Measurements from ENCODE around the gene OIP5. TPM values are rescaled to one million over a fixed set of nuclear protein-coding genes. Genes with fewer than 3 reads are reported as not detected.

OIP5 gene
- total RNA-seq, 1 donor from 2014 or later, result 0.62 TPM

DNA sequence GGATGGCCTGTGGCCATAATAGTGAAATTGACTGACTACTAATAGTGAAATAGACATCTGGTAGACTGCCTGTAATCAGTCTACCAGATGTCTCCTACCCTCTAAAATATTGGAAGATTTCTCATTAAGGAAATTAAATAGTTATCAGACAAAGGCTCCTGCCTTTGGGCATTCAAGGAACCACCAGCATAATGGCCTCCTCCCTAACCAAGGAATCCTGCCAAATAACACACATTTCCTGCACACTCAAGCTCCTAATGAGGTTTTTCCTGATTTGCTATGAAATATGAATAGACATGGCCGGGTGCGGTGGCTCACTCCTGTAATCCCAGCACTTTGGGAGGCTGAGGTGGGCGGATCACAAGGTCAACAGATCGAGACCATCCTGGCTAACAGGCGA is 14.8 kb upstream of the OIP5 start:
- Mint-ChIP-seq H3K4me1 (no peaks in the 10 kb centered on the region), H3K27me3 (no peaks in the 10 kb centered on the region), H3K36me3 (ENCODE audit: low read depth) (peaks cover 9% of the 10 kb centered on the region), H3K27ac (no peak overlapping the region), H3K4me3 (no peak overlapping the region), H3K9me3 (no peaks in the 10 kb centered on the region)
- DNase-seq, result no peak
- TF ChIP-seq, protein P1, sequence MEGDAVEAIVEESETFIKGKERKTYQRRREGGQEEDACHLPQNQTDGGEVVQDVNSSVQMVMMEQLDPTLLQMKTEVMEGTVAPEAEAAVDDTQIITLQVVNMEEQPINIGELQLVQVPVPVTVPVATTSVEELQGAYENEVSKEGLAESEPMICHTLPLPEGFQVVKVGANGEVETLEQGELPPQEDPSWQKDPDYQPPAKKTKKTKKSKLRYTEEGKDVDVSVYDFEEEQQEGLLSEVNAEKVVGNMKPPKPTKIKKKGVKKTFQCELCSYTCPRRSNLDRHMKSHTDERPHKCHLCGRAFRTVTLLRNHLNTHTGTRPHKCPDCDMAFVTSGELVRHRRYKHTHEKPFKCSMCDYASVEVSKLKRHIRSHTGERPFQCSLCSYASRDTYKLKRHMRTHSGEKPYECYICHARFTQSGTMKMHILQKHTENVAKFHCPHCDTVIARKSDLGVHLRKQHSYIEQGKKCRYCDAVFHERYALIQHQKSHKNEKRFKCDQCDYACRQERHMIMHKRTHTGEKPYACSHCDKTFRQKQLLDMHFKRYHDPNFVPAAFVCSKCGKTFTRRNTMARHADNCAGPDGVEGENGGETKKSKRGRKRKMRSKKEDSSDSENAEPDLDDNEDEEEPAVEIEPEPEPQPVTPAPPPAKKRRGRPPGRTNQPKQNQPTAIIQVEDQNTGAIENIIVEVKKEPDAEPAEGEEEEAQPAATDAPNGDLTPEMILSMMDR (IDR thresholded peaks at IDR 0.05), result no peak
- ChIA-PET POLR2A (no interaction called here), CTCF (no interaction called here)
- ATAC-seq (ENCODE audit: low read depth), result no peak
- intact Hi-C loops (cut with micrococcal nuclease), result no loop called here

DNA sequence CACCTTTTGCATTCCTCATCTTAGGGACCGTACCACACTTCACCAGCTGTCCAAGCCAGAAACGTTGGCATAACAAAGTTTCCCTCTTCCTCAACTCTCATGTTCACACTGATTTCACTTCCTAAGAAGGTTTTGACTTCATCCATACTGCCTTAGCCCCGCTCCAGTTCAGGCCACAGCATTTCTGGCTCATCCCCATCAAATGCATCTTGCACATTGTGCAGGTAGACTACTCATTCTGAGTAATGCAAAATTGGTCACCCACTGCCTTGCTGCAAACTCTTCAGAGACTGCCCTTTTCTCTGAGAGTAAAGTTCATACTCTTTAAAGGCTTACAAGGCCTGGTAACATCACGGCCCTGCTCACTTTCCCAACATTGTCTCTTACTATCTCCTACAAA is 9.1 kb upstream of the OIP5 start:
- TF ChIP-seq, protein P1 (IDR thresholded peaks at IDR 0.05), result no peak
- ATAC-seq (ENCODE audit: low read depth) (no peak), DNase-seq (no peak)
- no peak overlapping the region for H3K4me3 Mint-ChIP-seq
- peaks cover 5% of the 10 kb centered on the region for H3K4me1 Mint-ChIP-seq
- peaks cover 2% of the 10 kb centered on the region for H3K36me3 Mint-ChIP-seq (ENCODE audit: low read depth)
- ChIA-PET CTCF (no interaction called here), POLR2A (no interaction called here)
- H3K9me3 Mint-ChIP-seq, result no peaks in the 10 kb centered on the region
- intact Hi-C loops (cut with micrococcal nuclease), result no loop called here
- no peaks in the 10 kb centered on the region for H3K27me3 Mint-ChIP-seq
- no peak overlapping the region for H3K27ac Mint-ChIP-seq

DNA sequence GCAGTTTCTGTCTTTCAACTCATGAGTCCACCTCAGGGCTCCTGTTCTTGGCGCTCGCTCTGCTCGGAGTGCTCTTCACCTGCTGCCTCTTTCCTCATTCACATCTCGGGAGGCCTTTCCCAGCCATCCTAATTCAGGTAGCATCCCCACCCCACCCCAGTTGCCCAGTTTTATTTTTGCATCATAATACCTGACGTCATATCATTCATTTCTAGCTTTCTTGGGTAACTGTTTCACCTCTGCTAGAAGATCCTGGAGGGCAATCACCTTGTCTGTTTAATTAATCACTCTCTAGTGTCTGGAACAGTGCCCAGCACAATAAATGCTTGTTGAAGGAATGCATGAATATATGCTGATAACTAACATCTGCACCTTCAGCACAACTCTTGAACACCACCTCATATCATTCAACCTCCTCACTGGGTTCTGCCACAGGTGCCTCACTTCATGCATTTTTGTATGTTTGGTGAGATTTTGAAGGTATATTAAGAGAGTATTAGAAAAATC is 7.9 kb upstream of the OIP5 start:
- no peak overlapping the region for H3K4me3 Mint-ChIP-seq
- ChIA-PET POLR2A (no interaction called here), CTCF (no interaction called here)
- peaks cover 8% of the 10 kb centered on the region for H3K4me1 Mint-ChIP-seq
- DNase-seq (no peak), ATAC-seq (ENCODE audit: low read depth) (no peak)
- intact Hi-C loops (cut with micrococcal nuclease), result no loop called here
- TF ChIP-seq, protein P1 (IDR thresholded peaks at IDR 0.05), result no peak
- peaks cover 2% of the 10 kb centered on the region for H3K36me3 Mint-ChIP-seq (ENCODE audit: low read depth)
- no peak overlapping the region for H3K27ac Mint-ChIP-seq
- H3K9me3 Mint-ChIP-seq, result no peaks in the 10 kb centered on the region
- H3K27me3 Mint-ChIP-seq, result no peaks in the 10 kb centered on the region

DNA sequence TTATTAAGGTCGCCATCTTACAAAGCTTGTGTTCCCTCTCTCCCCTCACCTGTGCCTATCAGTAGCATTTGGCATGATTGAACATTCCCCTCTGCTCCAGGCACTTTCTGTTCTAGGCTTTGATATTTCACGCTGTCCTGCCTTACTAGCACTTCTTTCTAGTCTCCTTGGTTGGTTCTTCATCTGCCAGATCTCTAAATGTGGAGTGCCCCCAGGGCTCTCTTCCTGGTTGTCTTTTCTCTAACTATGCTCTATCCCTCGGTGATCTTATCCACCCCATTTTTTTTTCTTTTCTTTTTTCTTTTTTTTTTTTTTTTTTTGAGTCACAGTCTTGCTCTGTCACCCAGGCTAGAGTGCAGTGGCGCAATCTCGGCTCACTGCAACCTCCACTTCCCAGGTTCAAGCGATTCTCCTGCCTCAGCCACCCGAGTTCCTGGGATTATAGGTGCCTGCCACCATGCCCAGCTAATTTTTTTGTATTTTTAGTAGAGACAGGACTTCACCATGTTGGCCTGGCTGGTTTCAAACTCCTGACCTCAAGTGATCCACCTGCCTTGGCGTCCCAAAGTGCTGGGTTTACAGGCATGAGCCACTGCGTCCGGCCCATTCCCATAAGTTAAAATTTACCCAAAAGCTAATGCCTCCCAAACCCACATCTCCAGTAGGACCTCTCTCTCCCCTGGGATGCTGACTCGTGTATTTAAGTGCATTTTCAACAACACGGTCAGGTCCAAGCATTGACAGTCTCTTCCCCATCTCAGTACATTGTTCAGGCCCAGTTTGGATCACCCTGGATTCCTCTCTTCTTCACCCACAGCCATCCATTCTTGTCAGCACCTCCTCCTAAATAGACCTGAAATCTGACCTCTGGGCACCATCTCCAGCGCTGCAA is 5.5 kb upstream of the OIP5 start:
- Mint-ChIP-seq H3K27ac (no peak overlapping the region), H3K27me3 (no peaks in the 10 kb centered on the region), H3K36me3 (ENCODE audit: low read depth) (peaks cover 3% of the 10 kb centered on the region), H3K4me1 (peaks cover 23% of the 10 kb centered on the region), H3K4me3 (no peak overlapping the region), H3K9me3 (no peaks in the 10 kb centered on the region)
- DNase-seq (no peak), ATAC-seq (ENCODE audit: low read depth) (no peak)
- CTCF ChIA-PET, result no interaction called here
- TF ChIP-seq, protein P1 (IDR thresholded peaks at IDR 0.05), result no peak
- POLR2A ChIA-PET, result no interaction called here
- intact Hi-C loops (cut with micrococcal nuclease), result no loop called here

DNA sequence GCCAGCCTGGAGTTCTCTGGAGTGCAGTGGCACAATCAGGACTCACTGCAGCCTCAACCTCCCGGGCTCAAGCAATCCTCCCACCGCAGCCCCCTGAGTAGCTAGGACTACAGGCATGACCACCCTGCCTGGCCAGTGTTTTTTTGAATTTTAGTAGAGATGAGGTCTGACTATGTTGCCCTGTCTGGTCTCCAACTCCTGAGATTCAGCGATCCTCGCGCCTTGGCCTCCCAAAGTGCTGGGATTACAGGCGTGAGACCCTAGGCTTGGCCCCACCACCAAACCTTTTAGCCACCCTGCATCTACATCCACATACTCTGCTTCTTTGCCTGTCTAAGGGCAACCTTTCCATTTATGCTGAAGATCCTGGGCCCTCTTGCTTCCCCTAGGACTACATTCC is 4.7 kb upstream of the OIP5 start:
- no peak overlapping the region for H3K4me3 Mint-ChIP-seq
- TF ChIP-seq, protein P1 (IDR thresholded peaks at IDR 0.05), result no peak
- DNase-seq, result no peak
- no peaks in the 10 kb centered on the region for H3K27me3 Mint-ChIP-seq
- peaks cover 9% of the 10 kb centered on the region for H3K36me3 Mint-ChIP-seq (ENCODE audit: low read depth)
- POLR2A ChIA-PET, result no interaction called here
- peaks cover 30% of the 10 kb centered on the region for H3K4me1 Mint-ChIP-seq
- CTCF ChIA-PET, result no interaction called here
- ATAC-seq (ENCODE audit: low read depth), result no peak
- no peaks in the 10 kb centered on the region for H3K9me3 Mint-ChIP-seq
- no peak overlapping the region for H3K27ac Mint-ChIP-seq
- intact Hi-C loops (cut with micrococcal nuclease), result no loop called here
